ENCODE data around the gene NOPCHAP1. TPM values are rescaled to one million over a fixed set of nuclear protein-coding genes. Genes with fewer than 3 reads are reported as not detected.

Gene NOPCHAP1
- total RNA-seq, 2 experiments from 2014 or later, result 31.1 to 35.2 TPM

DNA sequence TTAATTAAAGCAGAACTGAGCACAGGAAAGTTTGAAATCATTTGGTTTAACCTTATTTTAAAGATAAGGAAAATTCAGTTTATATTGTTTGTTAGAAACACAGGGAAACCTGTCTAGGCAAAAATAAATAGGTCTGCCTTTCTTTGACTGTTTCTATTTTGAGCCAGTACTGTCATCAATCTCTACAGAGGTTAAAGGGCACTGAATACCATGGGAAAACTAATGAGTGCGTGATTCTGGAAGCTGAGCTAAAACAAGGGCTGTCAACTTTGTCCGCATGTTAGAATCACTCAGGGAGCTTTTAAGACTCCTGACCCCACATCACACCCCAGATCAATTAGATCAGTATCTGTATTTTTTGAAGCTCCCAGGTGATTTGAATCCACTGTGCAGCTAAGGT is 38.8 kb downstream of the NOPCHAP1 start:
- Mint-ChIP-seq H3K4me1 (no peaks in the 10 kb centered on the region), H3K27ac (no peak overlapping the region), H3K4me3 (no peak overlapping the region), H3K27me3 (no peaks in the 10 kb centered on the region), H3K36me3 (ENCODE audit: low read depth) (peaks cover 2% of the 10 kb centered on the region), H3K9me3 (ENCODE audit: low read depth) (no peaks in the 10 kb centered on the region)
- no peak for DNase-seq
- intact Hi-C loops (cut with DNase I, micrococcal nuclease), result no loop called here
- ChIA-PET POLR2A (no interaction called here), CTCF (interaction anchor here (0.7 to 1.9 kb wide), 4 partner anchors 9 to 29 kb away, joined by 3 to 5 read pairs (median 4); no protein-coding TSS in a partner anchor)
- ATAC-seq, result no peak

DNA sequence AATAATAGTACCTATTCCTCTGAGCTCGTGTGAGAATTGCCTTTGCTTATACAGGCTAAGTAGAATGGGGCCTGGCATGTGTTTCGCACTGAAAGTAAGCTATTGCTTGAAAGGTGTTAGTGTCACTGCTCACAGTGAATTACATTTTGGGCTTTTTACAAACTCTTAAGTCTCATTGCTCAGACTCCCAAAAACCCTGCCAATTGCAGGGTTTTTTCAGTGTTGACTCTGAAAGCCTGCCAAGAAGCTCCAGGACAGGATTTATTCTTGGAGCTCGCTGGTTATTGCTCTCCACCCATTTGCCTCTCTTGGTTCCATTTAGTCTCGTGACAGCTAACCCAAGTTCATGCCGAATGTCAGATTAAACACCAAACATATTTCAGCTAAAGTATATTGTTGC is 39.8 kb downstream of the NOPCHAP1 start:
- ATAC-seq, result no peak
- Mint-ChIP-seq H3K9me3 (ENCODE audit: low read depth) (no peaks in the 10 kb centered on the region), H3K27ac (no peak overlapping the region), H3K4me1 (peaks cover 2% of the 10 kb centered on the region), H3K4me3 (no peak overlapping the region), H3K36me3 (ENCODE audit: low read depth) (peaks cover under 1% of the 10 kb centered on the region), H3K27me3 (no peaks in the 10 kb centered on the region)
- POLR2A ChIA-PET, result no interaction called here
- CTCF ChIA-PET, result interaction anchor here (0.7 to 1.9 kb wide), 4 partner anchors 10 to 880 kb away, joined by 4 to 6 read pairs (median 5); no protein-coding TSS in a partner anchor
- no peak for DNase-seq
- intact Hi-C loops (cut with DNase I, micrococcal nuclease), result no loop called here

DNA sequence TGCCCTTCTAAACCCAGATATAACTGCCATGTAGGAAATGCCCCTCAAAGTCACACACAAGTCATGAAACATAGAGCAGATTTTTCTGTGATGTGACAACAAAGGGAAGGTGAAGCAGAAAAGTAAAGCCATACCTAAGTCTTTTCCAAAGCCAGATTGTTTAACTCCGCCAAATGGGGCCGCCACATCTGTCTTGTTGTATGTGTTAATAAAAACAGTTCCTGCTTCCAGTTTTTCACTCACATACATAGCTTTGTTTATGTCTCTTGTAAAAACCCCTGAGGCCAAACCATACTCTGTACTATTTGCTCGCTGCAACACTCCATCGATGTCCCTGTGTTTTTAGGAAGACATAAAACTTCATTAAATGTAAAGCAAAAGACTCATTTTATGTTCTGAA is 40.3 kb downstream of the NOPCHAP1 start:
- no peaks in the 10 kb centered on the region for H3K27me3 Mint-ChIP-seq
- CTCF ChIA-PET, result interaction anchor here (0.7 to 1.9 kb wide), 4 partner anchors 11 to 881 kb away, joined by 4 to 6 read pairs (median 5); no protein-coding TSS in a partner anchor
- H3K4me1 Mint-ChIP-seq, result peaks cover 7% of the 10 kb centered on the region
- DNase-seq (no peak), ATAC-seq (no peak)
- POLR2A ChIA-PET, result no interaction called here
- no peaks in the 10 kb centered on the region for H3K9me3 Mint-ChIP-seq (ENCODE audit: low read depth)
- H3K36me3 Mint-ChIP-seq (ENCODE audit: low read depth), result no peaks in the 10 kb centered on the region
- intact Hi-C loops (cut with DNase I, micrococcal nuclease), result no loop called here
- H3K27ac Mint-ChIP-seq, result no peak overlapping the region
- H3K4me3 Mint-ChIP-seq, result no peak overlapping the region

DNA sequence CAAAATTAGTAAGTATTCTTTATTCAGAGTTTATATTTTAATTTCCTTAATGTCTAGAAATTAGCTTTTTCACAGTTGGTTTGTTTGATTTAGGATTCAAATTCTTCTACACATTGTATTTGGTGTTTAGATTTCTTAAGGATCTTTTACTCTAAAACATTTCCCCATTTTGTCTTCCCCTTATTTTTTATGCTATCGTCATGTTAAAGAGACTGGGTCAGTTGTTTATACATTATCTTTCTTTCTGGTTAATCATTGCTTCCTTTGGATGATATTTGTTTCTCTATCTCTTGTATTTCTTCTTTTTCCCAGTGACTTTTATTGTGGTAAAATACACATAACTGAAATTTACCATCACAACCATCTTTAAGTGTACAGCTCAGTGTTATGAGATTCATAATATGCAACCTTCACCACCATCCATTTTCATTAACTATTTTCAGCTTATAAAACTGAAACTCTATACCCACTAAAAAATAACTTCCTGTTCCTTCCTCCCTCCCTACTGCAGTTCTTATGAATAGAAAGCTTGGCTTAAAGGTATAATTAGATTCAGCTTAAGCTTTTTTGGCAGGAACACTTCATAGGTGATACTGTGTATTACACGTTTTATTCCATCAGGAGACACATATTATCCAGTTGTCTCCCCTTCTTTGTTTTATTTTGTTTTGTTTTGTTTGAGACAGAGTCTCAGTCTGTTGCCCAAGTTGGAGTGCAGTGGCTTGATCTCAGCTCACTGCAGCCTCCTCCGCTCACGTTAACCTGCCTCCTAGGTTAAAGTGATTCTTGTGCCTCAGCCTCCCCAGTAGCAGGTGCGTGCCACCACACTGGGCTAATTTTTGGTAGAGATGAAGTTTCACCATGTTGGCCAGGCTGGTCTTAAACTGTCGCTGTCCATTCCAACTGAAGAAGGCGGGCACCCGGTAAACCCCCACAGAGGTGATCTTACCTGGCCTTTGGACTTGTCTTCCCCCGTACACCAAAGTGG is 45.0 kb downstream of the NOPCHAP1 start:
- peaks cover 32% of the 10 kb centered on the region for H3K4me1 Mint-ChIP-seq
- H3K9me3 Mint-ChIP-seq (ENCODE audit: low read depth), result no peaks in the 10 kb centered on the region
- ChIA-PET CTCF (interaction anchor here (2.1 kb wide), 1 partner anchor 21 kb away, joined by 9 read pairs; no protein-coding TSS in a partner anchor), POLR2A (no interaction called here)
- ATAC-seq (peak; percentile 60), DNase-seq (no peak)
- peak overlapping the region; percentile 40 for H3K27ac Mint-ChIP-seq
- H3K36me3 Mint-ChIP-seq (ENCODE audit: low read depth), result peaks cover 10% of the 10 kb centered on the region
- no peaks in the 10 kb centered on the region for H3K27me3 Mint-ChIP-seq
- intact Hi-C loops (cut with DNase I, micrococcal nuclease), result loop anchor here in 1 of 2 experiments (5.0 kb wide), 1 partner anchor 44 kb away; the partner anchor contains the start of gene NOPCHAP1
- no peak overlapping the region for H3K4me3 Mint-ChIP-seq

DNA sequence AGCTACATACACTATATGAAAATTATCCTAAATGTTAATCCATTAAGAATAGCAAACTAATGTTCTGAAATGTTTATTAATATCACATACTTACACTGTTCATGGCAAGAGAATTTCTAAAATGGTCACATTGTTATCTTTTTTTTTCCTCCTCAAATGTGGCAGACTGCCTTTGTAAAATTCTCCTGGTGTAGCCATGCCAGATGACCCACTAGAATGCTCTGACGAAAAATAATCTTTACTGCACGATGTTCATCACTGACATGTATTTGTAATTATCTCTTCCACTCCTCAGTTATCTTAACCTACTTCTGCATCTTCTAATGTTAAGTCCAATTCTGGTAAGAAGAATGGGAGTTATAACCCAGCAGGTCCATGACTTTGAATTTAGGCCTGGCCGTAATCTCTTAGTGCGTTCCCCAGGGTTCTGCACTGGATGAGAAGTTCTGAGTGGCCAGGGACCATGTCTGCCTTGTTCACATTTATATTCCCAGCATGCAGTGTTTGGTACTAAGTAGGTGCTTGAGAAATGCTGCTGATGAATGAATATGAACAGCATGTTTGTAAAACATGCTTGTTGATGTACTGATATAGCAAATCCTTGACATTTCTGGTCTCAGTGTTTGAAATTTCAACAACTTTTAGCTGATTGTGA is 46.7 kb downstream of the NOPCHAP1 start:
- DNase-seq, result no peak
- Mint-ChIP-seq H3K27ac (peak overlapping the region; percentile 5), H3K4me3 (no peak overlapping the region), H3K36me3 (ENCODE audit: low read depth) (peaks cover 10% of the 10 kb centered on the region), H3K9me3 (ENCODE audit: low read depth) (no peaks in the 10 kb centered on the region), H3K4me1 (peaks cover 44% of the 10 kb centered on the region), H3K27me3 (no peaks in the 10 kb centered on the region)
- ChIA-PET CTCF (interaction anchor here (0.6 to 1.2 kb wide), 4 partner anchors 20 to 824 kb away, joined by 3 to 4 read pairs (median 3); no protein-coding TSS in a partner anchor), POLR2A (no interaction called here)
- intact Hi-C loops (cut with DNase I, micrococcal nuclease), result loop anchor here in 1 of 2 experiments (5.0 kb wide), 1 partner anchor 46 kb away; the partner anchor contains the start of gene NOPCHAP1
- ATAC-seq, result no peak

DNA sequence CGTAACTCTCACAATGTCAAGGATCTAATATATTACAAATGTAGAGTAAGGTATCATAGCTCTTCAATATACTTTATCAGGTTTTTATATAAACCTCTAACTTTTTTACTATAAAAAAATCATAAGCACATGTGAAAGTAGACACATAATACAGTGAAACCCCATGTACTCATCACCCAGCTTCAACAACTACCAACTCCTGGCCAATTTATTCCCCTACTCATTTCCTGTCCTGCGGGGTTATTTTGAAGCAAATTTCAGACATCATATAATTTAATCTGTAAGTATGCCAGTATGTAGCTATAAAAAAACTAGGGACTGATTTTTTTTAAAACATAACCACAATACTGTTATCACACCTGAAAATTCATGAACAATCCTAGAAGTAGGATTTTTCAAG is 47.7 kb downstream of the NOPCHAP1 start:
- intact Hi-C loops (cut with DNase I, micrococcal nuclease), result loop anchor here (2.0 to 5.0 kb wide), 2 partner anchors 47 to 75 kb away; partner anchors contain the start of genes NOPCHAP1 (in 1 of the 2) and SLC41A2 (in 1 of the 2)
- ATAC-seq (peak; percentile 65), DNase-seq (no peak)
- Mint-ChIP-seq H3K9me3 (ENCODE audit: low read depth) (no peaks in the 10 kb centered on the region), H3K4me1 (peaks cover 50% of the 10 kb centered on the region), H3K36me3 (ENCODE audit: low read depth) (peaks cover 12% of the 10 kb centered on the region), H3K27me3 (no peaks in the 10 kb centered on the region), H3K27ac (peak overlapping the region; percentile 66), H3K4me3 (no peak overlapping the region)
- ChIA-PET POLR2A (no interaction called here), CTCF (interaction anchor here (0.6 to 1.7 kb wide), 5 partner anchors 29 to 652 kb away, joined by 3 to 6 read pairs (median 3); partner anchors contain the start of gene WASHC4)

Other genes with a start within 250 kb of the NOPCHAP1 start
- 10 to 100 TPM in 1 of 2 experiments, 1 to 10 TPM in 1; 7.9 to 11.1 TPM for gene SLC41A2, start 28.0 kb upstream of the NOPCHAP1 start, total RNA-seq
- gene ALDH1L2, start 98.1 kb downstream of the NOPCHAP1 start, total RNA-seq, result 1 to 10 TPM; 7.1 to 7.6 TPM
- gene WASHC4, start 121.4 kb downstream of the NOPCHAP1 start, total RNA-seq, result 10 to 100 TPM; 29.6 to 35.9 TPM
- 10 to 100 TPM; 13.9 to 17.2 TPM for gene APPL2, start 249.9 kb downstream of the NOPCHAP1 start, total RNA-seq